ENCODE measurements around the gene TGFBR1. TPM values are rescaled to one million over a fixed set of nuclear protein-coding genes. Genes with fewer than 3 reads are reported as not detected.
A peak's percentile ranks its signal among the peaks of the same experiment; 100 is the strongest.

The TGFBR1 gene
- total RNA-seq: 10 to 100 TPM; 24.0 to 37.4 (median 31.8) TPM

DNA sequence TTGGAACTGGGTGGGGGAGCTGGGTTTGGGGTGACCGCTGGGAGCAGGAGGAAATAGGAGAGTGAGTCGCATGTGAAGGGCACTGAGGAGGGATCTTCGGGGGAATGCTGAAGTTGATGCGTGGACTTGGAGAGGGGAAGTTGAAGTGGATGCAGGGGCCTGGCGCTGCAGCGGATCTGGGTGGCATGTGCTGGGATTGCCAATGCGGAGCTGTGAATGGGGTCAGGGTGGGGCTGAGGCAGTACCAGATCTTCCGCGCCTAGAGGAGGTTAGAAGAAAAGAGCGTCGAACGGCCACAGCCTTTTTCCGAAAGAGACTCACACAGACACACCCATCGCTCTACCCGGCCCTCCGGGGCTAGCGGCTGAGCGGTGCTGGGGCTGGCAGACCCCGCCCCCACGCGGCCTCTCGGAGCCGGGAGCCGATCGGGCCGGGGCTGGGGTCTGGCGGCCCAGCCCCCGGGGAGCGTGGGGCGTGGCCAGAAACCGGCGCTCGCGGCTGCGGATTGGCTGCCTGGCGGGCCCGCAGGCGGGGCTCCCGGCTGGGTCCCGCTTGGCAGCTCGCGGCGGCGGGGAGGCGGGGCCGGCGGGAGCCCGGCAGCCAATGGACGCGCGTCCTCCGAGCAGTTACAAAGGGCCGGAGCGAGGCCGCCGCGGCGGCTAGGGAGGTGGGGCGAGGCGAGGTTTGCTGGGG lies at the start of gene TGFBR1:
Gene TGFBR1, plus strand, starts transcription at position 655 of the 693 bp plus-strand sequence. CDS start 93 bp downstream, outside the sequence.
- DNase-seq (ENCODE audit: low spot score in 2 of 2): peak; percentile 84 to 86
- H3K9me3 ChIP-seq: no peaks in the 10 kb centered on the region
- TF ChIP-seq EP300 (IDR thresholded peaks at IDR 0.05) (peak in 1 of 2 donors; percentile 74), POLR2A (IDR thresholded peaks at IDR 0.05) (peak; percentile 87 to 95)
- TF ChIP-seq, protein P1, sequence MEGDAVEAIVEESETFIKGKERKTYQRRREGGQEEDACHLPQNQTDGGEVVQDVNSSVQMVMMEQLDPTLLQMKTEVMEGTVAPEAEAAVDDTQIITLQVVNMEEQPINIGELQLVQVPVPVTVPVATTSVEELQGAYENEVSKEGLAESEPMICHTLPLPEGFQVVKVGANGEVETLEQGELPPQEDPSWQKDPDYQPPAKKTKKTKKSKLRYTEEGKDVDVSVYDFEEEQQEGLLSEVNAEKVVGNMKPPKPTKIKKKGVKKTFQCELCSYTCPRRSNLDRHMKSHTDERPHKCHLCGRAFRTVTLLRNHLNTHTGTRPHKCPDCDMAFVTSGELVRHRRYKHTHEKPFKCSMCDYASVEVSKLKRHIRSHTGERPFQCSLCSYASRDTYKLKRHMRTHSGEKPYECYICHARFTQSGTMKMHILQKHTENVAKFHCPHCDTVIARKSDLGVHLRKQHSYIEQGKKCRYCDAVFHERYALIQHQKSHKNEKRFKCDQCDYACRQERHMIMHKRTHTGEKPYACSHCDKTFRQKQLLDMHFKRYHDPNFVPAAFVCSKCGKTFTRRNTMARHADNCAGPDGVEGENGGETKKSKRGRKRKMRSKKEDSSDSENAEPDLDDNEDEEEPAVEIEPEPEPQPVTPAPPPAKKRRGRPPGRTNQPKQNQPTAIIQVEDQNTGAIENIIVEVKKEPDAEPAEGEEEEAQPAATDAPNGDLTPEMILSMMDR (IDR thresholded peaks at IDR 0.05): peak in 2 of 5 experiments; percentile 41 to 44
- peaks cover 0 to 46% (median 22%) of the 10 kb centered on the region in 4 donors for H3K4me1 ChIP-seq
- peak within 1 kb of the TSS; percentile 90 to 94 (median 92) for H3K4me3 ChIP-seq
- H3K36me3 ChIP-seq: no peaks in the 10 kb centered on the region
- no peaks in the 10 kb centered on the region for H3K27me3 ChIP-seq
- peak within 1 kb of the TSS; percentile 86 to 97 (median 95) for H3K27ac ChIP-seq
- 0 to 1% methylated on average over 22 to 32 of the region's 60 CpGs for WGBS, 2 donors

DNA sequence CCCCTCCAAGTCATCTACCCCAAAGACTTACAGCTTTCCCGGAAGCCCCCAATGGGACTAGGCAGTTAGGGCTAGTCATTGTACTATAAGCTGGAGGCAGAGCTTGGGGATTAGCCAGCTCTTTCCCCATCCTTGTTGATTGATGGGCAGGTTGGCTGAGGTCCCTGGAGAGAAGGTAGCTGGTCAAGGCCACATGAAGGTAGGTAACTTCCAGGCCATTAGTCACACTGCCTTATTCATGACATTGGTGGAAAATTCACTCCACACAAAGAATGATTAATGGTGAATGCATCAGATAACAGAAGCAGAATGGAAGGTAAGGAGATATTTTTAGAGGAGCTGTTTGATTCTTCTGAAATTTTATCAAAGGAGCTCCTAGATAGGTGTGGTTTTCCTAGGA lies 49.5 kb upstream of the TGFBR1 start:
- no peak for DNase-seq (ENCODE audit: low spot score in 2 of 2)
- TF ChIP-seq POLR2A (IDR thresholded peaks at IDR 0.05) (no peak), EP300 (IDR thresholded peaks at IDR 0.05) (no peak)
- TF ChIP-seq, protein P1 (IDR thresholded peaks at IDR 0.05): no peak
- peaks cover 0 to 81% (median 0%) of the 10 kb centered on the region in 3 donors for H3K36me3 ChIP-seq
- 100% methylated on average over 1 of the region's 1 CpG for WGBS, 2 donors
- no peaks in the 10 kb centered on the region for H3K9me3 ChIP-seq
- peaks cover 0 to 23% (median 6%) of the 10 kb centered on the region in 4 donors for H3K4me1 ChIP-seq
- H3K4me3 ChIP-seq: no peak overlapping the region
- no peak overlapping the region for H3K27ac ChIP-seq
- no peaks in the 10 kb centered on the region for H3K27me3 ChIP-seq

DNA sequence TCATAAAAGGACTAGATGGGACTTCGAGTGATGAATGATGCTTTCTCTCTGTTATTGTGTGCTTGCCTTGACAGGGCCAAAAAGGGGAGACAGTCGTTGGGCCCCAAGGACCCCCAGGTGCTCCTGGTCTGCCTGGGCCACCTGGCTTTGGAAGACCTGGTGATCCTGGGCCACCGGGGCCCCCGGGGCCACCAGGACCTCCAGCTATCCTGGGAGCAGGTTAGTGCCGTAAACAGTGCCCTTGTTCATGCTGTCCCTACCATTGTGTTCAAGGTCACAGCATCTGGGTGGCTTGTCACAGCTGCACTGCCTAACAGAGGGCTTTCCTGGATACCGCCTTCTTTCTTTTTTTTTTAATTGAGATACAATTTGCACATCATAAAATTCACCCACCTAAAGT lies 48.7 kb upstream of the TGFBR1 start:
- TF ChIP-seq POLR2A (IDR thresholded peaks at IDR 0.05) (no peak), EP300 (IDR thresholded peaks at IDR 0.05) (no peak)
- TF ChIP-seq, protein P1 (IDR thresholded peaks at IDR 0.05): no peak
- H3K9me3 ChIP-seq: no peaks in the 10 kb centered on the region
- H3K27ac ChIP-seq: no peak overlapping the region
- H3K4me1 ChIP-seq: peaks cover 0 to 23% (median 6%) of the 10 kb centered on the region in 4 donors
- no peaks in the 10 kb centered on the region for H3K27me3 ChIP-seq
- H3K4me3 ChIP-seq: no peak overlapping the region
- DNase-seq (ENCODE audit: low spot score in 2 of 2): no peak
- peaks cover 0 to 77% (median 0%) of the 10 kb centered on the region in 3 donors for H3K36me3 ChIP-seq
- WGBS, 2 donors: 92 to 94% methylated on average over 6 of the region's 6 CpGs

DNA sequence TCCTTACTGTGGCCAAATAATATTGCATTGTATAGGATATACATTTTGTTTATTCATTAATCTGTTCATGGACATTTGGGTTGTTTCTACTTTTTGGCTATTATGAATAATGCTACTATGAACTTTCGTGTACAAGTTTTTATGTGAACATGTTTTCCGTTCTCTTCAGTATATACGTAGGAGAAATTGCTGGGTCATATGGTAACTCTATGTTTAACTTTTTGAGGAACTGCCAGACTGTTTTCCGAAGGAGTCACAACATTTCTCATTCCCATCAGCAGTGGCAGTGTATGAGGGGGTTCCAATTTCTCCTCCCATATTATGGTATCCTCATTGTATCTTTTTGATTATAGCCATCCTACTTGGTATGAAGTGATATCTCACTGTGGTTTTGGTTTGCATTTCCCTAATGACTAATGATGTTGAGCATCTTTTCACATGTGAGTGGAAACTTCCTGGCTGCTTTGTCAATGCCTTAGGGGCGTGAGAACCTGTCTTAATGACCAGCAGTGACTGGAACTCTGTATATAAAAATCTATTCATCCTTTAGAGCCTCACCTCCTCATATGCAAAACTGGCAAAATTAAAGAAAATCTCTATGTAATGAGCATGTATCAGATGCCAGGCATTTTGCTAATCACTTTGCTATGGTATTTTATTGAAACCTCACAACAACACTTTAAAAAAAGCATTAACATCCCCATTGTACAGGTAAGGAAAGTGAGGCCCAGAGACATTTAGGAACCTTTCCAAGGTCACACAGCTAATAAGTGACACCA lies 47.8 kb upstream of the TGFBR1 start:
- WGBS, 2 donors: 75 to 82% methylated on average over 5 of the region's 5 CpGs
- Histone ChIP-seq H3K4me1 (peaks cover 0 to 23% (median 6%) of the 10 kb centered on the region in 4 donors), H3K27ac (no peak overlapping the region), H3K36me3 (peaks cover 0 to 76% (median 0%) of the 10 kb centered on the region in 3 donors), H3K27me3 (no peaks in the 10 kb centered on the region), H3K4me3 (no peak overlapping the region), H3K9me3 (no peaks in the 10 kb centered on the region)
- DNase-seq (ENCODE audit: low spot score in 2 of 2): no peak
- TF ChIP-seq POLR2A (IDR thresholded peaks at IDR 0.05) (no peak), EP300 (IDR thresholded peaks at IDR 0.05) (peak in 1 of 2 donors; percentile 27)

DNA sequence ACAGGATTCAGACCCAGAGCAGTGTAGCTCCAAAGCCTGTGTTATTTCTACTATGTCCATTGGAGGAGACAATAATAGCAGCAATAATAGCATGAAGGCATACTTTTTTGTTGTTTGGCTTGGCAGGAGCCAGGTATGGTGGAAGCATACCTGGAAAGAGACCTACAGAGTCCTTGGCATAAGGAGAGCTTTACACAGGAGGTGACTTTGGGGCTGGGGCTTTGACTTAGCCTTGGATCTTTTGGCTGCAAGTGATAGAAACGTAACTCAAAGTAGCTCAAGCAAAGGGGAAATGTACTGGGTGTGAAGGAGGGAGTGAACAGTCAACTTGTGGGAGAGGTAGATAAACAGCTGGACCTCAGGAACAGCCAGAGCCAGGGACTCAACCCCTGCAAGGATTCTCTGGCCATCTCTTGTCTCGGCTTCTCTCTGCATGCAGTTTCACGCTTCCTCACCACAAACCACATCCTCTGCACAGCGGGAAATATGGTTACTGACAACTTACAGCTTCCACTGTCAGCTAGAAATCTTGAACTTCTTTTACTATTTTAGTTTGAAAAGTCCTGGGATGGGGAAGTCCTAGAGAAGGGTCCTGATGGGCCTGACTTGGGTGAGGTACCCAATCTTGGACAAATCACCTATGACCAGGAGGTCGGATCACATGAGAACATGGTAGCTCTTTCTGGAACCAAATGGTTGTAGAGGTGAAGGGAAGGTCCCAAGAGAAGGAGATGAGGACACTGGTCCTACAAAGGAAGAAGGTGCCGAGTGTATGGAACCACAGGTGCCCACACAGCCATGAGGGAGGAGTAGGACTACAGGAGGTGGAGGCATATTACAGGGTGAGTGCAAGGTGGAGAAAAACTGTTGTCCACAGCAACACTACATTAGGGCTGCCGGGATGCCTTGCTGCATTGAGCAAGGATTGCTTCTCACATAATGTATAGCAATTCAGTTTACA lies 47.0 kb upstream of the TGFBR1 start:
- 81 to 87% methylated on average over 7 of the region's 7 CpGs for WGBS, 2 donors
- H3K27me3 ChIP-seq: no peaks in the 10 kb centered on the region
- peak in 1 of 2 donors; percentile 52 for DNase-seq (ENCODE audit: low spot score in 2 of 2)
- H3K4me1 ChIP-seq: peaks cover 0 to 23% (median 6%) of the 10 kb centered on the region in 4 donors
- H3K36me3 ChIP-seq: peaks cover 0 to 75% (median 0%) of the 10 kb centered on the region in 3 donors
- no peaks in the 10 kb centered on the region for H3K9me3 ChIP-seq
- no peak for TF ChIP-seq POLR2A (IDR thresholded peaks at IDR 0.05)
- TF ChIP-seq, protein P1 (IDR thresholded peaks at IDR 0.05): no peak
- peak in 1 of 2 donors; percentile 66 for TF ChIP-seq EP300 (IDR thresholded peaks at IDR 0.05)
- H3K27ac ChIP-seq: peak overlapping the region in 1 of 4 donors; percentile 62
- no peak overlapping the region for H3K4me3 ChIP-seq

All from tibial nerve (tissue), 4 donors.